Ovary (tissue), 3 donors: Measurements from ENCODE around the gene C19orf12.

ENCODE experiments used
- POLR2A ChIP-seq: fragments of 450-650 bp; IDR thresholded peaks from one replicate; pipeline ENCODE4 v1.6.1; 2017; ENCODE audit warnings: antibody characterized with exemption, mild to moderate bottlenecking, moderate library complexity
- TF ChIP-seq, protein P1 (sequence below), 3 donors: fragments of 450-650 bp in 2 of 3; fragments of 200-600 bp in 1 of 3; IDR thresholded peaks; one replicate each; pipeline versions ENCODE4 v1.5.1 to v1.8.0; 2016 to 2022; ENCODE audit warnings: antibody characterized with exemption in 3 of 3, mild to moderate bottlenecking in 1 of 3
- donor health status: DM: no; HTN: no; CAD: no.

DNA sequence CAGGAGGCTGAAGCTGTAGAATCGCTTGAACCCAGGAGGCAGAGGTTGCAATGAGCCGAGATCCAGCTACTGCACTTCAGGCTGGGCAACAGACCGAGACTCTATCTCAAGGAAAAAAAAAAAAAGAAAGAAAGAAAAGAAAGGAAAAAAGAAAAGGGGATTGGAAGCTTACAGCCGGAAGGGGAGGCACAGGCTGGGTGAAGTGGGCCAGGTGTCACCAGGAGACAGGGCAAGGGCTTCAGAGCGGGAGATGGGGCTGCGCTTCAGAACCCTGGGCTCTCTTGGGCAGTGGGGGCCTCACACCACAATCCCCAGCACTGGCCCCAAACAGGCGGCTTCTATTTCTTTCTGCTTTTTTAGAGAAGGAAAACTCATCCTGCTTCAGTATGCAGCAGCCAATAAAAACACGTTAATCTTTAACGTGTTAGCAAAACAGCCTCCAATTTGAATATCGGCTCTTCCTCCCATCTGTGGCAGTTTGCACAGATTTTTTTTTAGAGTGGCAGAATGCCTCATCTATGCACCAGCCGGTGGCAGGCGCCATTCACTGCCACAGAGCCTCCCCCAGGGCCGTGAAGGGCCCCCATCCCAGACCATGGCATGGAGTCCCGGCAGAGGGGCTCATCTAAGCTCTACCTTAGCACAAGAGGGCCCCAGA lies 46.6 kb upstream of the C19orf12 start:
- TF ChIP-seq, protein P1, sequence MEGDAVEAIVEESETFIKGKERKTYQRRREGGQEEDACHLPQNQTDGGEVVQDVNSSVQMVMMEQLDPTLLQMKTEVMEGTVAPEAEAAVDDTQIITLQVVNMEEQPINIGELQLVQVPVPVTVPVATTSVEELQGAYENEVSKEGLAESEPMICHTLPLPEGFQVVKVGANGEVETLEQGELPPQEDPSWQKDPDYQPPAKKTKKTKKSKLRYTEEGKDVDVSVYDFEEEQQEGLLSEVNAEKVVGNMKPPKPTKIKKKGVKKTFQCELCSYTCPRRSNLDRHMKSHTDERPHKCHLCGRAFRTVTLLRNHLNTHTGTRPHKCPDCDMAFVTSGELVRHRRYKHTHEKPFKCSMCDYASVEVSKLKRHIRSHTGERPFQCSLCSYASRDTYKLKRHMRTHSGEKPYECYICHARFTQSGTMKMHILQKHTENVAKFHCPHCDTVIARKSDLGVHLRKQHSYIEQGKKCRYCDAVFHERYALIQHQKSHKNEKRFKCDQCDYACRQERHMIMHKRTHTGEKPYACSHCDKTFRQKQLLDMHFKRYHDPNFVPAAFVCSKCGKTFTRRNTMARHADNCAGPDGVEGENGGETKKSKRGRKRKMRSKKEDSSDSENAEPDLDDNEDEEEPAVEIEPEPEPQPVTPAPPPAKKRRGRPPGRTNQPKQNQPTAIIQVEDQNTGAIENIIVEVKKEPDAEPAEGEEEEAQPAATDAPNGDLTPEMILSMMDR (IDR thresholded peaks at IDR 0.05): no peak
- TF ChIP-seq POLR2A: no peak
